Measurements from ENCODE around the gene MMP20. TPM values are rescaled to one million over a fixed set of nuclear protein-coding genes. Genes with fewer than 3 reads are reported as not detected.

Gene MMP20
- total and polyA plus RNA-seq, 2 experiments from 2014 or later: not detected

DNA sequence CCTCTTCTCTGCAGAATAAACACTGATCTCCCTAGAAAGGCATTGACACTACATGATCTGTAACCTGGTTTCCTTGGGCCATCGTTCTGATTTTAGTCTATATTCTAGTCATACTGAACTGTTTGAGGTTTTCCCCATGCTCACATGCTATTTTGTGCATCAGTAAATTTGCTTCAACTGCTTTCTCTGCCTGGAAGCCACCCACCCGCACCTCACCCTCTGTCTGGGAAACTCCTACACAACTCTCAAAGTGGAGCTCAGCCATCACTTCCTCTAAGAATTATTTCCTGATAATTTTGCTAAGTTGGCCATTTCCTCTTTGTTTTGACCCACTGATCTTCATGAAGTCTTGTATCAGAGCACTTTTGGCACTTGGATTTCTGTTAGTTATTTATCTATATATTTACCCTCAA, 36.1 kb downstream of the MMP20 start:
- Histone ChIP-seq H3F3A (replicated peaks; ENCODE audit: low read depth) (no peaks in the 10 kb centered on the region), H3K79me2 (replicated peaks; ENCODE audit: insufficient read depth) (no peaks in the 10 kb centered on the region), H3K4me2 (no peak overlapping the region), H3K27me3 (ENCODE audit: insufficient read depth) (no peaks in the 10 kb centered on the region), H4K20me1 (replicated peaks; ENCODE audit: insufficient read depth) (no peaks in the 10 kb centered on the region), H3K4me3 (no peak overlapping the region), H3K27ac (ENCODE audit: low read depth) (no peak overlapping the region), H3K36me3 (ENCODE audit: insufficient read depth) (no peaks in the 10 kb centered on the region), H2AFZ (no peak overlapping the region), H3K9me2 (ENCODE audit: insufficient read depth) (no peaks in the 10 kb centered on the region; the same call in 1 of the 2 replicates), H3K4me1 (ENCODE audit: insufficient read depth) (no peaks in the 10 kb centered on the region; the same call in 1 of the 2 replicates)
- DNase-seq (ENCODE audit: low spot score): no peak
- no peak for ATAC-seq
- TF ChIP-seq CREB1 (CRISPR knock-in tag; IDR thresholded peaks at IDR 0.05; ENCODE audit: low read depth) (no peak), NANOG (IDR thresholded peaks at IDR 0.05; ENCODE audit: borderline replicate concordance) (no peak), POLR2AphosphoS5 (IDR thresholded peaks at IDR 0.05; ENCODE audit: low read depth) (no peak), ZNF114 (CRISPR knock-in tag; IDR thresholded peaks at IDR 0.05) (no peak), REST (IDR thresholded peaks at IDR 0.05; ENCODE audit: unreplicated experiment) (no peak), JUNB (IDR thresholded peaks at IDR 0.05; ENCODE audit: unreplicated experiment) (no peak), EZH2phosphoT487 (IDR thresholded peaks at IDR 0.05; ENCODE audit: unreplicated experiment) (no peak), ZNF331 (CRISPR knock-in tag; IDR thresholded peaks at IDR 0.05; ENCODE audit: low read depth) (no peak), EZH2 (IDR thresholded peaks at IDR 0.05; ENCODE audit: low read depth, unreplicated experiment) (no peak), STAT1 (IDR thresholded peaks at IDR 0.05; ENCODE audit: unreplicated experiment) (no peak)
- TF ChIP-seq, protein P1, sequence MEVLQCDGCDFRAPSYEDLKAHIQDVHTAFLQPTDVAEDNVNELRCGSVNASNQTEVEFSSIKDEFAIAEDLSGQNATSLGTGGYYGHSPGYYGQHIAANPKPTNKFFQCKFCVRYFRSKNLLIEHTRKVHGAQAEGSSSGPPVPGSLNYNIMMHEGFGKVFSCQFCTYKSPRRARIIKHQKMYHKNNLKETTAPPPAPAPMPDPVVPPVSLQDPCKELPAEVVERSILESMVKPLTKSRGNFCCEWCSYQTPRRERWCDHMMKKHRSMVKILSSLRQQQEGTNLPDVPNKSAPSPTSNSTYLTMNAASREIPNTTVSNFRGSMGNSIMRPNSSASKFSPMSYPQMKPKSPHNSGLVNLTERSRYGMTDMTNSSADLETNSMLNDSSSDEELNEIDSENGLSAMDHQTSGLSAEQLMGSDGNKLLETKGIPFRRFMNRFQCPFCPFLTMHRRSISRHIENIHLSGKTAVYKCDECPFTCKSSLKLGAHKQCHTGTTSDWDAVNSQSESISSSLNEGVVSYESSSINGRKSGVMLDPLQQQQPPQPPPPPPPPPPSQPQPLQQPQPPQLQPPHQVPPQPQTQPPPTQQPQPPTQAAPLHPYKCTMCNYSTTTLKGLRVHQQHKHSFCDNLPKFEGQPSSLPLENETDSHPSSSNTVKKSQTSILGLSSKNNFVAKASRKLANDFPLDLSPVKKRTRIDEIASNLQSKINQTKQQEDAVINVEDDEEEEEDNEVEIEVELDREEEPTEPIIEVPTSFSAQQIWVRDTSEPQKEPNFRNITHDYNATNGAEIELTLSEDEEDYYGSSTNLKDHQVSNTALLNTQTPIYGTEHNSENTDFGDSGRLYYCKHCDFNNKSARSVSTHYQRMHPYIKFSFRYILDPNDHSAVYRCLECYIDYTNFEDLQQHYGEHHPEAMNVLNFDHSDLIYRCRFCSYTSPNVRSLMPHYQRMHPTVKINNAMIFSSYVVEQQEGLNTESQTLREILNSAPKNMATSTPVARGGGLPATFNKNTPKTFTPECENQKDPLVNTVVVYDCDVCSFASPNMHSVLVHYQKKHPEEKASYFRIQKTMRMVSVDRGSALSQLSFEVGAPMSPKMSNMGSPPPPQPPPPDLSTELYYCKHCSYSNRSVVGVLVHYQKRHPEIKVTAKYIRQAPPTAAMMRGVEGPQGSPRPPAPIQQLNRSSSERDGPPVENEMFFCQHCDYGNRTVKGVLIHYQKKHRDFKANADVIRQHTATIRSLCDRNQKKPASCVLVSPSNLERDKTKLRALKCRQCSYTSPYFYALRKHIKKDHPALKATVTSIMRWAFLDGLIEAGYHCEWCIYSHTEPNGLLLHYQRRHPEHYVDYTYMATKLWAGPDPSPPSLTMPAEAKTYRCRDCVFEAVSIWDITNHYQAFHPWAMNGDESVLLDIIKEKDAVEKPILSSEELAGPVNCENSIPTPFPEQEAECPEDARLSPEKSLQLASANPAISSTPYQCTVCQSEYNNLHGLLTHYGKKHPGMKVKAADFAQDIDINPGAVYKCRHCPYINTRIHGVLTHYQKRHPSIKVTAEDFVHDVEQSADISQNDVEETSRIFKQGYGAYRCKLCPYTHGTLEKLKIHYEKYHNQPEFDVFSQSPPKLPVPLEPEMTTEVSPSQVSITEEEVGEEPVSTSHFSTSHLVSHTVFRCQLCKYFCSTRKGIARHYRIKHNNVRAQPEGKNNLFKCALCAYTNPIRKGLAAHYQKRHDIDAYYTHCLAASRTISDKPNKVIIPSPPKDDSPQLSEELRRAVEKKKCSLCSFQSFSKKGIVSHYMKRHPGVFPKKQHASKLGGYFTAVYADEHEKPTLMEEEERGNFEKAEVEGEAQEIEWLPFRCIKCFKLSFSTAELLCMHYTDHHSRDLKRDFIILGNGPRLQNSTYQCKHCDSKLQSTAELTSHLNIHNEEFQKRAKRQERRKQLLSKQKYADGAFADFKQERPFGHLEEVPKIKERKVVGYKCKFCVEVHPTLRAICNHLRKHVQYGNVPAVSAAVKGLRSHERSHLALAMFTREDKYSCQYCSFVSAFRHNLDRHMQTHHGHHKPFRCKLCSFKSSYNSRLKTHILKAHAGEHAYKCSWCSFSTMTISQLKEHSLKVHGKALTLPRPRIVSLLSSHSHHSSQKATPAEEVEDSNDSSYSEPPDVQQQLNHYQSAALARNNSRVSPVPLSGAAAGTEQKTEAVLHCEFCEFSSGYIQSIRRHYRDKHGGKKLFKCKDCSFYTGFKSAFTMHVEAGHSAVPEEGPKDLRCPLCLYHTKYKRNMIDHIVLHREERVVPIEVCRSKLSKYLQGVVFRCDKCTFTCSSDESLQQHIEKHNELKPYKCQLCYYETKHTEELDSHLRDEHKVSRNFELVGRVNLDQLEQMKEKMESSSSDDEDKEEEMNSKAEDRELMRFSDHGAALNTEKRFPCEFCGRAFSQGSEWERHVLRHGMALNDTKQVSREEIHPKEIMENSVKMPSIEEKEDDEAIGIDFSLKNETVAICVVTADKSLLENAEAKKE (CRISPR knock-in tag; IDR thresholded peaks at IDR 0.05): no peak
- TF ChIP-seq, protein P2, sequence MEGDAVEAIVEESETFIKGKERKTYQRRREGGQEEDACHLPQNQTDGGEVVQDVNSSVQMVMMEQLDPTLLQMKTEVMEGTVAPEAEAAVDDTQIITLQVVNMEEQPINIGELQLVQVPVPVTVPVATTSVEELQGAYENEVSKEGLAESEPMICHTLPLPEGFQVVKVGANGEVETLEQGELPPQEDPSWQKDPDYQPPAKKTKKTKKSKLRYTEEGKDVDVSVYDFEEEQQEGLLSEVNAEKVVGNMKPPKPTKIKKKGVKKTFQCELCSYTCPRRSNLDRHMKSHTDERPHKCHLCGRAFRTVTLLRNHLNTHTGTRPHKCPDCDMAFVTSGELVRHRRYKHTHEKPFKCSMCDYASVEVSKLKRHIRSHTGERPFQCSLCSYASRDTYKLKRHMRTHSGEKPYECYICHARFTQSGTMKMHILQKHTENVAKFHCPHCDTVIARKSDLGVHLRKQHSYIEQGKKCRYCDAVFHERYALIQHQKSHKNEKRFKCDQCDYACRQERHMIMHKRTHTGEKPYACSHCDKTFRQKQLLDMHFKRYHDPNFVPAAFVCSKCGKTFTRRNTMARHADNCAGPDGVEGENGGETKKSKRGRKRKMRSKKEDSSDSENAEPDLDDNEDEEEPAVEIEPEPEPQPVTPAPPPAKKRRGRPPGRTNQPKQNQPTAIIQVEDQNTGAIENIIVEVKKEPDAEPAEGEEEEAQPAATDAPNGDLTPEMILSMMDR (conservative IDR thresholded peaks at IDR 0.05; ENCODE audit: low read depth in 2 of 2): no peak
- TF ChIP-seq, protein P3, sequence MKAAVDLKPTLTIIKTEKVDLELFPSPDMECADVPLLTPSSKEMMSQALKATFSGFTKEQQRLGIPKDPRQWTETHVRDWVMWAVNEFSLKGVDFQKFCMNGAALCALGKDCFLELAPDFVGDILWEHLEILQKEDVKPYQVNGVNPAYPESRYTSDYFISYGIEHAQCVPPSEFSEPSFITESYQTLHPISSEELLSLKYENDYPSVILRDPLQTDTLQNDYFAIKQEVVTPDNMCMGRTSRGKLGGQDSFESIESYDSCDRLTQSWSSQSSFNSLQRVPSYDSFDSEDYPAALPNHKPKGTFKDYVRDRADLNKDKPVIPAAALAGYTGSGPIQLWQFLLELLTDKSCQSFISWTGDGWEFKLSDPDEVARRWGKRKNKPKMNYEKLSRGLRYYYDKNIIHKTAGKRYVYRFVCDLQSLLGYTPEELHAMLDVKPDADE (IDR thresholded peaks at IDR 0.05): no peak
- Mint-ChIP-seq H3K4me3 (no peak overlapping the region), H3K27ac (no peak overlapping the region), H3K36me3 (ENCODE audit: low read depth) (no peaks in the 10 kb centered on the region), H3K9me3 (no peaks in the 10 kb centered on the region), H3K4me1 (no peaks in the 10 kb centered on the region; the same call in 1 of the 3 replicates), H3K27me3 (ENCODE audit: insufficient read depth, low read depth, poor library complexity) (no peaks in the 10 kb centered on the region)
